ENCODE results near the gene IFITM5.

- TF ChIP-seq CTCF (IDR thresholded peaks at IDR 0.05) (no peak), POLR2A (IDR thresholded peaks at IDR 0.05) (no peak)
Observed at GRCh38 chr11:271319-271715, 28.0 kb downstream of the IFITM5 start.

Data from lower leg skin (tissue), 3 donors.